GM18907 (cell line): Measurements from ENCODE around the gene CNN3.

Experiments used
- ATAC-seq: cut with Tn5 transposase; IDR thresholded peaks from one replicate; pipeline ENCODE4 v1.9.1; 2021; ENCODE audit warnings: mild to moderate bottlenecking, moderate library complexity; ENCODE audit not compliant: unreplicated experiment

CNN3 gene

GRCh38 chr1:94925004-94925403 is 1.9 kb downstream of the CNN3 start:
- no peak for ATAC-seq

- no peak for ATAC-seq
Observed at GRCh38 chr1:94922761-94923331, 4.1 kb downstream of the CNN3 start.

DNA sequence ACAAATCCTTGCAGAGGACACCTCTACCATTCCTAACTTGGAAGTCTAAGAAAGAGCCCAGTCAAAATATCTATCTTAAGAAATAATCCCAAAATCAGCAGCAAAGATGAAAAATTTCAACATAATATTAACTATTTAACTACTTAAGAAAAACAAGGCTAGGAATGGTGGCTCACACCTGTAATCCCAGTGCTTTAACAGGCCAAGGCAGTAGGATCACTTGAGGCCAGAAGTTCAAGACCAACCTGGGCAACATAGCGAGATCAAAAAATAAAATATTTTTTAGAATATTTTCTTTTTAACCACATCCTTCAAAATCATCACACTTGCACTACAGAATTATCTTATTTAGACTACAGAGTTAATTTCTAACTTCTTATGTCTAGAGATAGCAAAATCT is 4.9 kb downstream of the CNN3 start:
- no peak for ATAC-seq

DNA sequence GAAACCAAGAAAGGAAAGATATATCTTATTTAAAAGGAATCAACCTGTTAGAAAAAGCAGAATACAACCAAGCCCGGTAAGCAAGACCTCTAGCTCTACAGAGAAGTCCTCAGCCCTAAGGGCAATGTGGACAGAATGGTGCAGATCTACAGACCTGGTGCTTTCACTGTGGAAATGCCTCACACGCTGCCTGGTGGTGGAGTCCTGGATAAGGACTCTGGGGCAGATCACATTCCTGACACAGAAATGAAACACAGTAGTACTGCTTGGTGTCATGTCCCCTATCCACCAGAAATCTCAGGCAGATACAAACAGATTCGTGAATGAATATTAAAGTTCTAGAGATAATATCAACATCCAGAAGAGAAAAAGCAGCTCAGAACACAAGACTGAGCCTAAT is 6.8 kb downstream of the CNN3 start:
- ATAC-seq, result no peak

DNA sequence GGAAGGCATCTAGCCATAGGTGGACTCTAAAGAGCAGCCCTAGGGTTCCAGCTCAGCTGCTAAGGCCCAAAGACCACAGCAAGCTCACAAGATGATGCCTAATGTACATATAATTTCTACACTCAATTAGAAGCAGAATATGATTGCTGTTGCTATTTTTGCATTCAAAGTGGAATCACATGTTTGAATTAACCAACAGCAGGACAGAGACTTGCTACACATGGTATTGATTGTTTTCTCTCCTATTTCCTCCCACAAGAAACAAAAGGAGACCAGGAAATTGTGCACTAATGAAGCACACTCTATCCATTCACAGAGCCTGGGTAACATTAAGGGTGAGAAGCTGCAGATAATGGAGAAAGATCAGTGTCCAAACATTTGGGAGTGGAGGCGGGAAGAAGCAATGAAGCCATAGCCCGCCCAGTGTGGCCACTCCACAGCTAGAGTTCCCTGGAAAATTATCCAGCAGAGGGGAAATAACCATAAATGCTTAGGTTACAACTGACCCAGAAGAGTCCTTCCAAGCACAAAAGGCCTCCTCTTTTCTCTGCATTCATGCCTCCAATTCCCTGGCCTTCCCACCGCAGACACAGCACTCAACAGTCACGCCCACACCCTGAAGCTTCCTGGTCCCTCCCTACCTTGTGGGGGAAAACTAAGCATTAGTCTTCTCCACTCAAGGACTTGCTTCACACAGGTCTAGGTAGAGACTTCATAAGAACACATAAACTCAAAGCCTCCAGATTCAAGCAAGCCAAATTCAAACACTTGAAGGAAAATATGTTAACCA is 7.5 kb downstream of the CNN3 start:
- no peak for ATAC-seq

GRCh38 chr1:94917251-94917650 is 9.7 kb downstream of the CNN3 start:
- ATAC-seq, result no peak

DNA sequence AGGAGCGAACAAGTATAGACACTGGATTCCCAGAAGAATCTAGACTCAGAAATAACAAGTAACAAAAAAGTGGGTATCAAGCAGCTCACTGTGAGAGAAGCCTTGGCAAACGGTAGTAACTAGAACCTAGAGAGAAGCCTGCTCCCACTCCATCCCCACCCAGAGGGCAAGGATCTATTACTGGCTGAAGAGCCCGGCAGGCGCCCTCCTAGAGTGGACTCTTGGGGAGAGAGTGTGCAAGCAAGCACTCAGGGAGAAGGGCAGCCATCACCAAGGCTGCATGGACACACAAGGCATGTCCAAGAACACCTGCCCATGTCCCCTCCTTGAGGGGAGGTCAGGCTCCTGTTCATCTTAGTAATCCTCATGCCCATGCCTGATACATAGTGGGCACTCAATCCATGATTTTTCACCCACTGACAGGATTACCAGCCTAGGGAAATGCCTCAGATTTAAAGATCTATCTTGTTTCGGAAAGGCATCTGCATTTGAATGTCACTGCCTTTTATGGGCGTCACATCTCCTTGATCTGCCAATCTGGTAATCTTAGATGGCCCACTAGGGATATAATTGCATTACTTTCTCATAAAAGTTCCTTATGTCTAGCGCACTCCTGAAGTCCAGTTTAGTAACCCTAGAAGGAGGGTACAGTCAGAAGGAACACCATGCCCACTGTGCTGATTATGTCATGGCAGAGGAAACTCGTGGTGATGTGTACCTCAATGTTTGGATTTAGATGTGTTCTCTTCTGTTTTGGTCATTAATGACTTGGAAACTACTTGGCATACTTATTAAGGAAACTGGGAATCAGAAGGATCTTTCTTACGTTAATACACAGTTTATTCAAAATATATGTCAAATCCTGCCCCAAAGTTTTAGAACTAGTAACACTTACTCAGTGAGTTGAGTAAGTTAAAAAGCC is 14.4 kb downstream of the CNN3 start:
- ATAC-seq, result no peak

GRCh38 chr1:94909486-94909885 is 17.4 kb downstream of the CNN3 start:
- no peak for ATAC-seq

DNA sequence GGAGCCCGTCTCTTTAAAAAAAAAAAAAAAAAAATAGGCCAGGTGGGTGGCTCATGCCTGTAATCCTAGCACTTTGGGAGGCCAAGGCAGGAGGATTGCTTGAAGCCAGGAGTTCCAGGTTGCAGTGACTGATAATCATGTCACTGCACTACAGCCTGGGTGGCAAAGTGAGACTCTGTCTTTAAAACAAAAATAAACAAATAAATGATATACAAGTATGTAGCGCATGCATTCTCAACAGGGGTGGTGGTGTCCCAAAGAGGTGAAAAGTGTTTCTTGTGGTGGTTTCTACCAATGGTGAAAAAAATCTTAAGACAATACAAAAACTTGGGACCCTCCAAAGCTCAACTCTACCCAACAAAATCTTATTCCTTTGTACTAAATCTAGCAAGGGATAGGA is 17.9 kb downstream of the CNN3 start:
- no peak for ATAC-seq

DNA sequence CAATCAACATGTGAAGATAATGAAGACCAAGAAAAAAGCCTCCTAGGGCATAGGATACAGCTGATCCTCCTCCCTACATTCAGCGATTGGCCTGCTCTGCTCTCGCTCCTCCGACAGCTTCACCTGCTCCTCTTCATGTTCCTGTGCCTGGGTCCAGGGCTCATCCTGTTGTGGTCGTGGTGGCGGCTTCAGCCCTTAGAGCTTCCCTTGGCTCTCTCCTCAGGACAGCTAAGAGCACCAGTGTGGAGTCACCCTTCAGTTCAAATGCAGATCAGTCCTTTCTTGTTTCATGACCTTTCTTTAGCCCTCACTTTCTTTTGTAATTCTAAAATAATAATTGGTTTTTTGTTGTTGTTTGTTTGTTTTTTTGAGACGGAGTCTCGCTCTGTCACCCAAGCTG is 18.7 kb downstream of the CNN3 start:
- ATAC-seq, result no peak

GRCh38 chr1:94907136-94907535 is 19.8 kb downstream of the CNN3 start:
- ATAC-seq, result no peak

DNA sequence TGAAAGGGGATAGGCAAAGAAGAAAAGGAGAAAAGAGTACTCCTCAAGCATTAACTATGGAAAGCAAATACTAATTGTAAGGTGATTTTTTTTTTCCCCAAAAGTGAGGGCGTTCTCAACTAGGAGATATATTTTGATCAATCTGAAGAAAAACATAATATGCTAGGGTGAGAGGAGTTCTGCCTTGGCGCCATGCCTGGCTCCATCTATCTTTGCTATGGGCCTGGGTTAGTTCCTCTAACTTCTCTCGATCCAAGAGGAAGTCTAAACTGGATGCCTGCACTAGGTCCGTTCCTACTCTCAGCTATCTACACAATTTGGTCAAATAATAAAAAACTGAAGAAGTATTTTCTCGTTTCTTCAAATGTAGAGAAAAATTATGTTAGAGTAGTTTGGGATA is 20.5 kb downstream of the CNN3 start:
- ATAC-seq, result no peak

DNA sequence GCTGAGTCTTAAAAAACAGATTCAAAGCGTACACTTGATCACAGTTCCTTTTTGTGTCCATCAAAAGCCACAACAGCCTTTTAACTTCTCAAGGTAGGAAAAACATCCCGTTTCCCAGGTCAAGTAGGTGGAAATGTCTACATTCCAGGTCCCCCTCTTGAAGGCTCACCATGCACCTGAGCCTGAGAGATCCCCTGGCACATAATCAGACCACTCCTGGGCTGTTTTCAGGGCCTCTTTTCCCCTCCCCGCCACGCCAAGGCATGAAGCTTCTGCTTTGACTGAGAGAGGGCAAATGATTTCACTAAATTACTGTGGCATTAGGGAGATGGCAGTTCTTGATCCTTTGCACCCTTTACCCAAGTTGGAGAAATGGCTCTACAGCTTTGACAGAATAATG is 21.7 kb downstream of the CNN3 start:
- no peak for ATAC-seq

GRCh38 chr1:94903280-94904009 is 23.5 kb downstream of the CNN3 start:
- no peak for ATAC-seq

- no peak for ATAC-seq
Observed at GRCh38 chr1:94901841-94902240, 25.1 kb downstream of the CNN3 start.

- ATAC-seq, result no peak
Observed at GRCh38 chr1:94899756-94900155, 27.2 kb downstream of the CNN3 start.

DNA sequence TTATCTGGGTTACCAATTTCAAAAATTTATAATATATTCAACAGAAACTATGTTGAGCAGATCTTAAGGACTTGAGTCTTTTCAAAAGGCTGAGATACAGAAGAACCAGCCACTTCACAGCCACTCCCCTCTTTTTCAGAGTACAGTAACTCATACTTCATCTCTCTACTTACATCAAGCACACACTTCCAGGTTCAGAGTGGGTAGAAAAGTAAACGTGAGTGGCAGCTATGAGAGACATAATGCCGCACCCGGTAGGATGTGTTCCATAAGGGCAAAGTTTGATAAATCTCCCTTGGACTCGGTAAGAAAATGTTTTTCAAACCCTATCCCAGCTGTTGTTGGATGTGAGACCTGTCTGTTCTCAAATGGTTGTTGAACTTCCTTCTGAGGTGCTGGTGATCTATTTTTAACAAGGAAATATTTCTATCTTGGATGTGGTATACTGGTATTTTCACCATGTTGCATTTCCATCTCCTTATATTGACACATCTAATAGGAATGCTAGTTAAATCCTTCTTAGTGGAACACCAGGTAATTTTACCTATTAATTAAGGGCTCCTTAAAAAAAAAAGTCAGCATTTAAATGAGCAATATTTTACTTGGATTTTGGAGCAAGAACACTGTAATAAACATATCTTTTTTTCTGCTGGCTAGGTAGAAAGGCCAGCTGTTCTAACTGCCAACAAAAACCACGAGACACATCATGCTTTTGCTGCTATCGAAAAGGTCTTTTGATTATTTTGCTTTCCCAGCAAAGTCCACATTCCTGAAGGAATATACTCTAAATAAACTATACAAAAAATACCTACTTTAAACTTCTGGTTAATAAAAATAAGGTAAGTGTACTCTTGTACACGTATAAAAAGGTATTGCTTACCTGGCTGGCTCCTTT is 28.2 kb downstream of the CNN3 start:
- ATAC-seq, result no peak

GRCh38 chr1:94895518-94895917 is 31.4 kb downstream of the CNN3 start:
- ATAC-seq, result no peak

DNA sequence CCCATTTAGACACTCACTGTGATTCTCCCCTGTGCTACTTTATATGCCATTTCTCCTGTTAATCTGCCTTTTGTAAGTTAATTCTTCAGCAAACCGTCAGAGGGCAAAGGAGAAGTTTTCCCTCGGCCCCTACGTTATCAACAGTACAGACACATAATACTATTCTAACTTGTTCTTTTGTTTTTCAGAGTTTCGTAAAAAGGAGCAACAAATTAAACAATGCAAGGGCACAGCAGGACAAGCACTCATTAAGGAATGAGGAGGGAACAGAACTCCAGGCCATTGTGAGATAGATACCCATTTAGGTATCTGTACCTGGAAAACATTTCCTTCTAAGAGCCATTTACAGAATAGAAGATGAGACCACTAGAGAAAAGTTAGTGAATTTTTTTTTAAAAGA is 32.3 kb downstream of the CNN3 start:
- ATAC-seq, result no peak

DNA sequence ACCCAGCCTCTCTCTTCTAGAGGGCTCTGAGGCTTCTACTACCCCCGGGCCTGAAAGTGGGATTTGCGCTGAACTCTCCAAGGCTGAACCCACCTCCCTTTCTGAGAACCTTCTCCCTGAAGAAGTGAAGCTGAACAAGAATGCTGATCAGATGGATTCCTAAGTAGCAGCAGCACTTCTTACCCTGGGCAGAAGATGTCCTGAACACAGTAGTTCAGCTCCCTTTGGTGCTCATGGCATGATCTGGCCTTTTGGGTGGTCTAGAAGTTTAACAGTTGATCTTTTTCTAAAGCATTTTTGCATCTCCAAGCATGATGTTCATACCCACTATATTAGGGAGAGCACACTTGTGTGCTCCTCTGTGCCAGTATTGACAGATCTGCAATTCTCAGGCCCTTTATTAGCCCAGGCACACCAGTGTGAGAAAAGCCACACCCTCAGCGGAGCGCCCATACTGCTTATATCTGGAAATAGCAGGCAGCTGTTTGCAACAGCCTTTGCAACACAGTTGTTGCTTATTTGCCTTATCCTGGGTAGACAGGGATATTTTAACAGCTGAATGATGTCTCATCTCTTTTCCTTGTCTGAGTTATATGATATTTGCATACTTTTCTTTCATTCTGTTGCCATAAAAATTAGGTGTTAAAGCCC is 34.2 kb downstream of the CNN3 start:
- no peak for ATAC-seq
